GM18951 (cell line): ENCODE measurements around the gene CAVIN1.
"Not testable (repeated sequence)": the region's sequence is repeated elsewhere in the genome, so short reads cannot be mapped to it uniquely, and the experiment has no call there.

Experiments used
- POLR2A ChIP-seq: IDR thresholded peaks from 4 replicates; pipeline ENCODE4 v1.6.1; 2011; ENCODE audit warnings: mild to moderate bottlenecking; ENCODE audit not compliant: insufficient read length, insufficient read depth; ENCODE audit errors: extremely low read depth
- in situ Hi-C: fragments of 300-500 bp; cut with MboI; formaldehyde crosslinking; loops from one replicate; pipeline ENCODE4 v1.12.0; 2022; ENCODE audit warnings: low sequenced_read_pairs, mixed read lengths, inconsistent platforms; ENCODE audit not compliant: unreplicated experiment

CAVIN1 gene

GRCh38 chr17:42442196-42442565 lies 19.1 kb upstream of the CAVIN1 start:
- no peak for TF ChIP-seq POLR2A
- in situ Hi-C loops: no loop called here

GRCh38 chr17:42441371-42442195 lies 18.5 kb upstream of the CAVIN1 start:
- in situ Hi-C loops: no loop called here
- no peak for TF ChIP-seq POLR2A

GRCh38 chr17:42438600-42439567 lies 15.8 kb upstream of the CAVIN1 start:
- in situ Hi-C loops: loop anchor here (5.0 kb wide), 1 partner anchor 88 kb away; no protein-coding TSS in a partner anchor
- TF ChIP-seq POLR2A: no peak

- TF ChIP-seq POLR2A: no peak
- in situ Hi-C loops: loop anchor here (5.0 kb wide), 1 partner anchor 91 kb away; no protein-coding TSS in a partner anchor
Measured at GRCh38 chr17:42436391-42436790, 13.3 kb upstream of the CAVIN1 start.

GRCh38 chr17:42431758-42432161 lies 8.7 kb upstream of the CAVIN1 start:
- no peak for TF ChIP-seq POLR2A
- in situ Hi-C loops: no loop called here

GRCh38 chr17:42429726-42430447 lies 6.8 kb upstream of the CAVIN1 start:
- no peak for TF ChIP-seq POLR2A
- in situ Hi-C loops: no loop called here

GRCh38 chr17:42428141-42428944 lies 5.3 kb upstream of the CAVIN1 start:
- TF ChIP-seq POLR2A: no peak
- in situ Hi-C loops: no loop called here

GRCh38 chr17:42424991-42425610 lies 2.0 kb upstream of the CAVIN1 start:
- in situ Hi-C loops: no loop called here
- no peak for TF ChIP-seq POLR2A

GRCh38 chr17:42423766-42424165 lies 710 bp upstream of the CAVIN1 start:
- in situ Hi-C loops: no loop called here
- TF ChIP-seq POLR2A: no peak

- in situ Hi-C loops: no loop called here
- TF ChIP-seq POLR2A: no peak
Measured at GRCh38 chr17:42422412-42422957, 571 bp downstream of the CAVIN1 start.

GRCh38 chr17:42421507-42422338 lies 1.3 kb downstream of the CAVIN1 start:
- no peak for TF ChIP-seq POLR2A
- in situ Hi-C loops: no loop called here

- in situ Hi-C loops: no loop called here
- no peak for TF ChIP-seq POLR2A
Measured at GRCh38 chr17:42421136-42421506, 1.9 kb downstream of the CAVIN1 start.

- in situ Hi-C loops: not testable (repeated sequence)
Measured at GRCh38 chr17:42417981-42418380, 5.1 kb downstream of the CAVIN1 start.
